Activated T-cell treated with anti-CD3 and anti-CD28 coated beads for 4 hours (primary cell): ENCODE data around the gene MYH11.
"Not testable (repeated sequence)": the region's sequence is repeated elsewhere in the genome, so short reads cannot be mapped to it uniquely, and the experiment has no call there.

Experiments used
- DNase-seq: peaks from one replicate; pipeline ENCODE4 v3.0.0-alpha.2; 2020

Gene MYH11

DNA sequence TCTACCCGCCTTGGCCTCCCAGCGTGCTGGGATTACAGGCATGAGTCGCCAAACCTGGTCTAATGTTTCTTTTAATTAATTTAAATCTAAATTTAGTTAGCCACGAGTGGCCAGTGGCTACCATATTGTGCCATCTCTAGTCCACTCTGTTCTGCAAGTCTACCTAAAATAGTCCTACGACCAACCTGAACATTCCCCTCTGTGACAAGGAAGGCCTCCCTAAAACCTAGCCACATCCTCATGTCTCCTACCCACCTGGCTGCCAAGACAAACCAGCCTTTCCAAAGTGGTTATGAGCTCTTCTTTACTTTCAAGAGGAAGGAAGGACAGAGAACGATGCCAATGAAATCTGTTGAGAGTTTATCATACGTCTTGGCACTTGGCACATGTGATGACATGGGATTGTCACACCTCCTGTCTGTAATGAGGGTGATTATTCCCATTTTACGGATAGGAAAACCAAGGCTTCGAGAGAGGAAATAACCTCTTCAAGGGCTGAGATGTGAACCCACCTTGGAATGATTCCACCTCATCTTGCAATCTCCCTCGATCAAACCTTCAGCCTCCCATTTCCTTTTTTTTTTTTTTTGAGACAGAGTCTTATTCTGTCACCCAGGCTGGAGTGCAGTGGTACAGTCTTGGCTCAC is 19.7 kb downstream of the MYH11 start:
- DNase-seq = no peak

DNA sequence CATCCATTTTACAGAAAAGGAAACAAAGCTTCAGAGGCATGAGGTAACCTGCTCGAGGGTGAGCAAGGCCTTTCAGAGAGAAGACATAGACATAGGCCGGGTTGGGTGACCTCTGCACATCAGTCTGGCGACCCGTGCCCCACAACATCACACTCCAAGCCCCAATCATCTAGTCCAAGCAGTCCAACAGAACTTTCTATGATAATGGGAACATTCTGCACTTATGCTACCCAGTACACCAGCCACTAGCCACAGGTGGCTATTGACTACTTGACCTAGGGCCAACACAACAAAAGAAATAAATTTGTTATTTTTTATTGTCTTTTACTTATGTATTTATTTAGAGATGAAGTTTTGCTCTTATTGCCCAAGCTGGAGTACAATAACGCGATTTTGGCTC is 20.8 kb downstream of the MYH11 start:
- no peak for DNase-seq

DNA sequence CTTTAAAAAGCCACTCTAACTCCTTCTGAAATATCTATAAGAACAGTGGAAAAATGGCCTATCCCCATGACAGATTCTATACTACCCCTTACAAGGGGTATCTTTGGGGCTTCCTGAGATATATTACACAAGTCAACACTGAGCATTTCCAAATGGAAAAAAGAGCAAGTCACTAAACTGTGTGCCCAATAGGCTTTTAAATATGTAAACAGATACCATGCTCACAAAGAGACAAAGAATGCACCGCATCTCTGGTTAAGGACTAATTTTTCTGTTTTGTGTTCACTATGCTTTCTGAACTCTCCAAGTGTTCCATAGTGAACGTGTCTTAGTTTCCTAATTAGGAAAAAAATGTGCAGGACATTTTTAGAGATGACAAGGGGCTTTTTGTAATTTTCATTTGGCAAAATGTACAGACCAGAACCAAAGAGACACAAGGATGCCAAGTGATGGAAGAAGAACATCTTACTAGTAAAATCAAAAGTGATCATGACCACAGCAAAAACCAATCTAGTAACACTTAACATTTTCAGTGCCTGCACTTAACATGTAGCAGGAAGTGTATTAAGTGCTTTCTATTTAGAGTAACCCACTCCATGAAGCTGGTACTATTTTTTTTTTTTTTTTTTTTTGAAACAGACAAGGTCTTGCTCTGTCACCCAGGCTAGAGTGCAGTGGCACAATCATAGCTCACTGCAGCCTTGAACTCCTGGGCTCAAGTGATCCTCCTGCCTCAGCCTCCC is 21.5 kb downstream of the MYH11 start:
- DNase-seq = no peak

DNA sequence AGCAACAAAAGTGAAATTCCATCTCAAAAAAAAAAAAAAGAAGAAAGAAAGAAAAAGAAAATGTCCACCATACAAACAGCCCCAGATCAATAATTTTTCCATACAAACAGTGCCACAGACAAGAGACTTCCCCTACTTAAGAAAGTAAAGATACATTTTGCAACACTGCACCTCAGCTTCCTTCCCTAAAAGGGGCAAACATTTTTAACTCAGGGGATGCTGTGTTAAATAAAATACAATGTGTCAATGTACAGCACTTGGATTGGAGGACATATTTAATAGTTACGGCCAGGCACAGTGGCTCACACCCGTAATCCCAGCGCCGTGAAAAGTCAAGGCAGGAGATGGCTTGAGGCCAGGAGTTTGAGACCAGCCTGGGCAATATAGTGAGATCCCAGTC is 22.3 kb downstream of the MYH11 start:
- DNase-seq = no peak

DNA sequence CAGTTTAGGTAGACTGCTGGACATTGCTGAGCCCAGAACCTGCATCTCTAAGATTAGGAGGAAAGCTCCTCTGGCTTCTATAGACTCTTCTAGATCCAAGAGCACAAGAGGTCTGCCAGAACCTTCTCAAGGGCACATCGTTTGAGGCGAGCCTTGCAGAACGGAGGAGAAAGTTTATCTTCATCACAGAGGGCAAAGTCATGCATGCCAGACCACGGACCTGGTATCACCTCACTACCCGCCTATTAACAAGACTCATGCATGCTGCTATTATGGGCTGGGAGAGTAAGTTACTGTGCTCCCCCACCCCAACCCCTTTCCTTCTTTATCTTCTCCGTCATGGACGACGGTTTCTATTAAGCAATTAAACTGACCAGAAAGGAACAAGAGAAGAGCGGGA is 23.3 kb downstream of the MYH11 start:
- DNase-seq = no peak

DNA sequence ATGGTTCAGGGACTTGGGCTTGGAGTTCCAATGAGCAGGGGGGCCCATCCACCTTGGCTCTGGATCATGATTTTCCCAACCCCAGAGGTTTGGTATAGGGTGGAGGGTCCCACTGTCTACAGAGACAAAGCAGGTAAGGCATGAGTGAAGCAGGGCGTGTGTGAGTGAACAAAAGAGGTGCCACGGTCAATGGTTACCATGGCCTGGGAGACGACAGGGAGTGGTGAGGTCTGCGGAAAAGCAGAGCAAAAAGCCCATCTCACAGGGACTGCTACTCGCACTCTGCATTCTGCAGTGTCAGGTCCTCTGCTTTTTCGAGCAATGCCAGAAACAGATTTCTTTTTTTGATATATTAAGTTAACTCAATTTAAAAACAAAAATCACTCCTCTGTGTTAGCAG is 24.6 kb downstream of the MYH11 start:
- DNase-seq = no peak

DNA sequence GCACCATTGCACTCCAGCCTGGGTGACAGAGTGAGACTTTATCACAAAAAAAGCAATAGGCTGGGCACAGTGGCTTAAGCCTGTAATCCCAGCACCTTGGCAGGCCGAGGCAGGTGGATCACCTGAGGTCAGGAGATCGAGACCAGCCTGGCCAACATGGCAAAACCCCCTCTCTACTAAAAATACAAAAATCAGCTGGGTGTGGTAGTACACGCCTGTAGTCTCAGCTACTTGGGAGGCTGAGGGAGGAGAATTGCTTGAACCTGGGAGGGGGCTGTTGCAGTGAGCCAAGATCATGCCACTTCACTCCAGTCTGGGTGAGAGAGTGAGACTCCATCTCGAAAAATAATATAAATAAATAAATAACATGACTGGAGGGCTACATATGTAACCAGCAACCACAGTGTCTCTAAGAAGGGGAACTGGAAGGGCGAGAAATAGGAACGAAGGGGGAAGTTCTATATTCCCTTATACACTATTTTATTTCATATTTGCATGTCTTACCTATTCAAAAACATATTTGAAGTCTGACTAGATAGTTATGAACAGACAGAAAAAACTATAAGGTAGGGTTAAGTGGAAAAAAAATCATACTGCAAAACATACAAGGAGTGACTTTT is 25.9 kb downstream of the MYH11 start:
- no peak for DNase-seq

DNA sequence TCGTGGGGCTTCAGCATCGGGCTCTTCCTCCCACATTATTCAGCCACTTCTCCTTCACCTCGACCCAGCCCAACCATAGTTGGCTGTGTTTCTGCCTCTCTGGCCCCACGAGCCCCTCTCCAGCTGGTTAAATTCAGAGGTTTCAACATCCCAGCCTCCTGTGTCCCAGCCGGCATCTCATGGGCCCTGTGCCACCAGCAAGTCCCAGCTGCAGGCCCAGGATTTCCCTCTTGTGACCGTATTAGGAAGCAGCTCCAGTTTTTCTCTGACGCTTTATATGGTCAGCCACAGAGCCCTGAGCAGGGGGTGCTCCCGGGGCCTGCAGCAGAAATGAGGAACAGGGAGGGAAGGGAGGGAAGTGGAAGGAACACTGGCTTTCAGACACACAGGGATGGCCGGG is 27.4 kb downstream of the MYH11 start:
- no peak for DNase-seq

DNA sequence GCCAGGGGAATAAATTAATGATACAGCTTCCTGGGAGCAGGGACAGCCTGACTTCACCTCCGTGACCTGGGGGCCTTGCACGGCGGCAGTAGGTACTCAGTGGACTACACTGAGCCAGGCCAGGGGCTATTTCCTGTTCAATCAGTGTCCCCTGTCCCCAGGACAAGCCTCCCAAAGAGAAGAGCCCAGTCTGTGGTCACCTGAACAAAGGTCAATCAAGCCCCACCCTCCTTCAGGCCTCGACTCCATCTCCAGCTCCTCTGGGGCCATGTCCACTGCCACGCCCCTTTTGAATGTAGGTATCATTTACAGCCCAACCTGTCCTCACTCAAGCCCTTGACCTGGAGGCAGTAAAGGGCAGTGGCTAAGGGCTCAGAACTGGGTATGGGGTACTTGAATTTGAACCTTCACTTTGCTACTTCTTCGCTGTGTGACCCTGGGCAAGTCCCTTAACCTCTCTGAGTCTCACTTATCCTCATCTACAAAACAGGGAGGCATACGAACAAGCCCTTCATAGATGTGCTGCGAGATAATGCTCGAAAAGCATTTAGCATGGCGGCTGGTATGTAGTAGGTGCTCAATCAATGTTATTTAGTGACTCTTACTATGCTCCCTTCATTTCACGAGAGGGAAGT is 29.0 kb downstream of the MYH11 start:
- DNase-seq = no peak

DNA sequence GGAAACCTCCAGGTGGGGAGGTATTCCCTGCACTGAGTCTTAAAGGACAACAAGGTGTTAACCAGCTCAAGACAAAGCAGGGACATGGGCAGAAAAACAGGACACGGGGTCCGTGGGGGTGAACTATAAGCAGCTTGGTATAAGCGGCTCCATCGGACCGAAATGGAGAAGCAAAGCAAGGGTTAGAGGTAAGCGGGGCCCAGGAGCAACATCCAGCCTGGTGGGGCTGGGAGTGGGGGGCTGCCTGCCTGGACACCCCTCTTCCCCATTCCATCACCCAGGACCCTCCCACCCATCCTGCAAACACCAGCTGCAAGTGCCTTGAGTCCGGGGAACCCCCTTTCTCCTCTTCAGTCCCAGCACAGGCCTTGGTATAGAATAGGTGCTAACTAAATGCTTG is 29.5 kb downstream of the MYH11 start:
- DNase-seq = no peak

DNA sequence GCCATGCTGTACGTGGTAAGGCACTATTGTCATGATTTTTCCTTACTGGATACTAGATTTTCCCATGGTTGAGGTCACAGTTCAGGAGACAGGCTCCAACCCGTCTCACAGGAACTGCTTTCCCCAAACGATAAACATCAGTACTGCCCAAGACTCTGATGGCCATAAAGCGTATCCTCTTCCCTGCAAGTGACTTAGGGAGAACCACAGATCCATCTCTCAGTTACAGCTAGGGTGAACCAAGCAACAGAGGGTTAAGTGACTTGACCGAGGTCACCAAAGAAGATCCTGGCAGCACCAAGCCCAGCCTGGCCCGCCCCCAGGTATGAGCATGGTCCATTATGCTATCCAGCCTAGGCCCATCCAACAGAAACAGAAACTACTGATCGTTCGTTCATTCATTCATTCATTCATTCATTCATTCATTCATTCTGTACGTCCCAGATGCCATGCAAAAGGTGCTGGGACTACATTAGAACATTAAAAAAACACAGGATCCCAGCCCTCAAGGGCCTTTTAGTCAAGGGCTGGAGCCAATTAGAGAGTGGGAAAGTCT is 31.0 kb downstream of the MYH11 start:
- DNase-seq = no peak

DNA sequence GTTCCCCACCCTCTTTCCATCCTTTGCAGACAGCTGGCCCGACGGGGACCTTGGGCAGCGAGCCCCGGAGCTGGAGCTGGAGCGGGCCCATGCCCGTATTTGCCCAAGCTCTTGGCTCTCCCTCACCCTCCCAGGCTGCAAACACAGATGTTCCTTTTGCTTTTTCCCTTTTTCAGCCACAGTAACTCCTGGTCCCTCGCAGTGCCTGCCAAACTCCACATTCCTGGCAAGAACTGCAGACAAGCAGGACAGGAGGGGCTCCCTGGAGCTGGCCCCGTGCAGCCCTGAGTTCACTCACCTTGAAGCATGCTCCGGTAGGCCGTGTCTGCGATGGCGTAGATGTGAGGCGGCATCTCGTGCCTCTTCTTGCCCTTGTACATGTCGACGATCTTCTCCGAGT is 33.9 kb downstream of the MYH11 start:
- DNase-seq = no peak

DNA sequence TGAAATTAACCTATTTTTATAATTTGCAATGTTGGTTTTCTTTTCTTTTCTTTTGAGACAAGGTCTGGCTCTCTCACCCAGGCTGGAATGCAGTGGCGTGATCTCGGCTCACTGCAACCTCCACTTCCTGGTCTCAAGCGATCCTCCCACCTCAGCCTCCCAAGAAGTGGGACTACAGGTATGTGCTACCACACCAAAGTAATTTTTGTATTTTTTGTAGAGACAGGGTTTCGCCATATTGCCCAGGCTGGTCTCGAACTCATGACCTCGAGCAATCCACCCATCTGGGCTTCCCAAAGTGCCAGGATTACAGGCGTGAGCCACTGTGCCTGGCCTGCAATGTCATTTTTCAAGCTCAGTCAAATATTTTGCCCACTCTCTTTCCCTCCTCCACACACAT is 36.0 kb downstream of the MYH11 start:
- DNase-seq = no peak

DNA sequence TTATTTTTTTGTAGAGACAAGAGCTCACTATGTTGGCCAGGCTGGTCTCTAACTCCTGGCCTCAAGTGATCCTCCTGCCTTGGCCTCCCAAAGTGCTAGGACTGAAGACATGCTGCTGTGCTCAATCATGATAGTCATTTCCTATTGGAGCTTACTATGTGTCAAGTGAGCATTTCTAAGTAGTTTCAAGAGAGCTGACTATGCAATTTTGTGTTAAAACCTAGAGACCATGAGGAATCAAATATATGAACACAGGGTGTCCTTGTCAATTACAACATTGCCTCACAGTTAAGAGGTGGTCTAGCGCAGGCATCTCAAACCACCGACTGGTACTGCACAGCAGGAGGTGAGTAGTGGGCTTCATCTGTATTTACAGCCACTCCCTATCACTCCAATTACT is 37.8 kb downstream of the MYH11 start:
- no peak for DNase-seq

DNA sequence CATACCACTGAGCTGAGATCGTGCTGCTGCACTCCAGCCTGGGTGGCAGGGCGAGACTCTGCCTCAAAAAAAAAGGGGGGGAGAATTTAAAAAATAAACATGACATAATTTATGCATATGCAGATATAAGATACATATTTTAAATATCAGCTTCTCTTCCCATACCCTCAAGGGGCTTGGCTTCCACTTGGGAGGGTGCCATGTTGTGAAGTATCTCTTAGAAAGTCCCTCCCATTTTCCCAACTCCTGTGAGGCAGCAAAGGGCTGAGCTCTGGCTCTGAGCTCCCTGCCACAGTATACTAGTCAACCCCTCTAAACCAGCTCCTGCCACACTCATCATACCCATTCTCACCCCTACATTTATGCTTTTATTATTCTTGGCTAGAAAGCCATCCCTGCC is 39.4 kb downstream of the MYH11 start:
- DNase-seq = no peak

DNA sequence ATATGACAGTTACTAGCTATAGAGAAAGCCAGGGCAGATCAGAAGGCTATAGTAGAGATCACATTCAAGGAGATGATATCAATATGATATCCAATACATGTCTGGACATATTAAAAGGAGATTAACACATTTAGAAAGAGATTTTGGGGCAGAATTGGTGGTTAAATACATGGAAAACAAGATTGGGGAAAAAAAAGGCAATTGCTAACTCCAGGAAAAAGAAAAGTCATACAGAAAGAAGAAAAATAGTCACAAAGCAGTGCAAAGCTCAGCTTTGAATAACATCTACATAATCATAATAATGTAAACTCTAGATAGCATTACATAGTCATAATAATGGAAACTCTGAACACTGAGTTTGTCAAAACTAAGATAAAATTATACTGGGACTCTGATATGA is 40.6 kb downstream of the MYH11 start:
- DNase-seq = no peak

DNA sequence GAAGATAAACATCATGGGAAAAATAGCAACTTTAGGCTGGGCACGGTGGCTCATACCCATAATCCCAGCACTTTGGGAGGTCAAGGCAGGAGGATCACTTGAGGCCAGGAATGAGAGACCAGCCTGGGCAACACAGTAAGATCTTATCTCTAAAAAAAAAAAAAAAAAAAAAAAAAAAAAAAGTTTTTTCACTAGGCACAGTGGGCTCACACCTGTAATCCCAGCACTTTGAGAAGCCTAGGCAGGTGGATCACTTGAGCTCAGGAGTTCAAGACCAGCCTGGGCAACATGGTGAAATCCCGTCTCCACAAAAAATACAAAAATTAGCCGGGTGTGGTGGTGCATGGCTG is 44.5 kb downstream of the MYH11 start:
- not testable (repeated sequence) for DNase-seq

DNA sequence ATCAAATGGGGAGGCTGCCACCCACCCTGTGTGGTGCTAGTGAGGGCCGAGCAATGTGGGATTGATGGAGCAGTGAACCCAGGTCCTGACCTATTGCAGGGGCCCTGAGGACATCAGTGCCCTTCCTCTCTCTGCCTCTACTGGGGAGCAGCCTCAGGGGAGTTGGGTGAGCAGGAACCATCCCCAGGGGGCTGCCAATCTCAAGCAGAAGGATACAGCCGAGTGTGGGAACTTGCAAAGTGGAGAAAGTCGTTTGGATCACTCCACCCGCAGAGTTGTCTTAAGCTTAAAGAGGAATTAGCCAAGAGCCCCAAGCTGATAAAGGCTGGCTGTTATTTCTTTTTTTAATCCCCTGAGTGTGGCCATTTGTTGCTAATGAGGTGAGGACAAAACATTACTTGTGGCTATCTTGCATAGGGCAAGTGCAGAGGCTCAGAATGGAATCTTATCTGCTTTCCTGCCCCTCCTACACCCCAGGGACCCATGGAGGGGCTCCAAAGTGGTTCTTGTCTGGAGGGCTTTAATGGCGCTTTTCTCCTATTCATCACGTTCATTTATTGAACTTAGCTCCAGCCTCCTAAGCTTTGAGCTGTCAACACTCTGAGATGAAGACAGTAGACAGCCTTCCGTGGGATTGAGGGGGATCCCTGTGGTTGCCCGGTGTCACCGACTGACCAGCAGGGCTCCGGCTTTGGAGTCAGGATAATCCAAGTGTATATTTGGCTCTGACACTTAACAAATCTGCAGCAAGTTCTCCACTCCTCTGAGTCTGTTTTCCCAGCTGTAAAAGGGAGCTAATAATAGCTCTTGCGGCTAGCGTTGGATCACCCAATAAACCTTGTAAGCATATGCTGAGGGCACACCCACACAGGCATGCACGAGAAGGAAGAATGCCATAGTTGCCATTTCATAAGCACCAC is 45.1 kb downstream of the MYH11 start:
- no peak for DNase-seq

DNA sequence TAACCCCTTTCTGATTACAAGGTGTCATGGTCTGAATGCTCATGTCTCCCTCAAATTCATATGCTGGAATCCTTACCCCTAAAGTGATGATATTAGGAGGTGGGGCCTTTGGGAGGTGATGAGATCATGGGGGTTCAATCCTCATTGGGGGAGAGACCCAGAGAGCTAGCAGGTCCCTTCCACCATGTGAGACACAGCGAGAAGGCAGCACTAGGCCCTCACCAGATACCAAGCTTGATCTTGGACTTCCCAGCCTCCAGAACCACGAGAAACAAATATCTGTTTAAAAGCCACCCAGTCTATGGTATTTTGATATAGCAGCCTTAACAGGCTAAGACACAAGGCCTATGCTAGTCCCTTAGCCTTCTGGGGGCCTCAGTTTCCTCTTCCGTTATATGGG is 45.9 kb downstream of the MYH11 start:
- DNase-seq = no peak

DNA sequence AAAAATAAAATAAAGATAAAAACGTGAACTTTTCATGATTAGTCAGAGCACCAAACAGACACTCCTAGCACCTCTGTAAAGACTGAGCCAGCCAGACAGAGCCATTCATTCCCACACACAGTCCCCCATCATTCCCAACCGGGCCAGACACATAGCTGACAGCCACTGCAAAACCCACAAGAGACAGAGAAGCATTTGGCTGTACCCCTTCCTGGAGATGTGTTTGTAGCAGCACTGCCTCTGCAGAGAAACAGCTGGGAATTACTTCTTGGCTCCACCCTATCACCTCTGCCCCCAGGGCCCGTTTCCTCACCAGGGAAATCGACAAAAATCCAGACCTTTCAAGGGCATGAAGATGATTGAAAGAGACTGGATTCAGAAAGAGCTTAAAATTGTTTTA is 46.4 kb downstream of the MYH11 start:
- DNase-seq = no peak

DNA sequence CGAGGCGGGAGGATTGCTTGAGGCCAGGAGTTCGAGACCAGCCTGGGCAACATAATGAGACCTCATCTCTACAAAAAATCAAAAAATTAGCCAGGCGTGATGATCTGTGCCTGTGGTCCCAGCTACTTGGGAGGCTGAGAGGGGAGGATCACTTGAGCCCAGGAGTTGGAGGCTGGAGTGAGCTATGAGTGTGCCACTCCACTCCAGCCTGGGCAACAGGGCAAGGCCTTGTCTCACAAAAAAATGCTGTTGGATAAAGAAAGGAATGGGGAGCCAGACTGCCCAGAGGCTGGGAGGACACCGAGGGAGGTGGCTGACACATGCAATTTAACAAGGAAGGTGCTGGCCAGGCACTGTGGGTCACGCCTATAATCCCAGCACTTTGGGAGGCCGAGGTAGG is 47.5 kb downstream of the MYH11 start:
- not testable (repeated sequence) for DNase-seq

DNA sequence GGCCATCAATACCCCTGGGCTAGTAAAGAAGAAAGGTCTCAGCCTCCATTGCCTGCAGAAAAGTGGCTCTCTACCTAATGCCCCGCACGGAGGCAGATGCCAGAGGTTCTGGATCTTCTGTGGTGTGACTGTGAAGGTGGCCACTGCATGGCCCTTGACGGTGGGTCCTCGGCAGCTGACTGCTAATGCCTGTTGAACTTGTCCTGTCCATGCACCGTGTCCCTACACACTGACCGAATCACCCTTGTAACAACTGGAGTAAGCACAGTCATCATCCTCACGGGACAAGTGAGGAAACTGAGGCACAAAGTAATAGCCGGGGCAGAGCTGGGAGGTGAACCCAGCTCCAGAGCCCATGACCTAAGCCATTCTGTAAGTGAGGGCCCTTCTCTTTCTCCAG is 48.8 kb downstream of the MYH11 start:
- no peak for DNase-seq

DNA sequence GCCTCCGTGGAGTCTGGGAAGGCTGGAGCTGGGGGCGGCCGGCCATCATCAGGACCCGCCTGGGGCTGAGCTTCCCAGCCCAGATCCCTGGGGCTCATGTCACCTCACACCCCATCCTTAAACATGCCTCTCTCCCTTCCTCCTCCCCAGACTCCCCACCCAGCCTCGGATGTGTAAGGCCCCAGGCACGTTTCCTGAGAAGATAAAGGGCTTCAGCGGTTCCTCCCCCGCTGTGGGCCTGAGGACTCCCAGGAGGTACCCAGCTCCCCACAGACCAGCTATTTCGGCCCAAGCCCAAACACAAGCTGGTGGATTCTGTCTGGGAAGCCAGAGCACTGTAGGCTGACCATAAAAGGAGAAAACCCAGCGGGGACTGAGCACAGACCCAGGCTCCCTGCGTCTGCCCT is 49.2 kb downstream of the MYH11 start:
- no peak for DNase-seq
